ENCODE measurements around the gene ELAC2.
A peak's percentile ranks its signal among the peaks of the same experiment; 100 is the strongest.

Gene ELAC2

GRCh38 chr17:13016881-13017654 lies 759 bp downstream of the ELAC2 start:
- no peak for DNase-seq

- no peak for DNase-seq
These were observed 3.0 kb downstream of the ELAC2 start for GRCh38 chr17:13014801-13015200.

- no peak for DNase-seq
These were observed 6.9 kb downstream of the ELAC2 start for GRCh38 chr17:13010959-13011358.

- DNase-seq: no peak
These were observed 9.4 kb downstream of the ELAC2 start for GRCh38 chr17:13008461-13008860.

GRCh38 chr17:13005530-13005929 lies 12.3 kb downstream of the ELAC2 start:
- DNase-seq: no peak

- DNase-seq: no peak
These were observed 13.5 kb downstream of the ELAC2 start for GRCh38 chr17:13004336-13004735.

GRCh38 chr17:13003927-13004326 lies 13.9 kb downstream of the ELAC2 start:
- no peak for DNase-seq

- no peak for DNase-seq
These were observed 14.4 kb downstream of the ELAC2 start for GRCh38 chr17:13003454-13003851.

DNA sequence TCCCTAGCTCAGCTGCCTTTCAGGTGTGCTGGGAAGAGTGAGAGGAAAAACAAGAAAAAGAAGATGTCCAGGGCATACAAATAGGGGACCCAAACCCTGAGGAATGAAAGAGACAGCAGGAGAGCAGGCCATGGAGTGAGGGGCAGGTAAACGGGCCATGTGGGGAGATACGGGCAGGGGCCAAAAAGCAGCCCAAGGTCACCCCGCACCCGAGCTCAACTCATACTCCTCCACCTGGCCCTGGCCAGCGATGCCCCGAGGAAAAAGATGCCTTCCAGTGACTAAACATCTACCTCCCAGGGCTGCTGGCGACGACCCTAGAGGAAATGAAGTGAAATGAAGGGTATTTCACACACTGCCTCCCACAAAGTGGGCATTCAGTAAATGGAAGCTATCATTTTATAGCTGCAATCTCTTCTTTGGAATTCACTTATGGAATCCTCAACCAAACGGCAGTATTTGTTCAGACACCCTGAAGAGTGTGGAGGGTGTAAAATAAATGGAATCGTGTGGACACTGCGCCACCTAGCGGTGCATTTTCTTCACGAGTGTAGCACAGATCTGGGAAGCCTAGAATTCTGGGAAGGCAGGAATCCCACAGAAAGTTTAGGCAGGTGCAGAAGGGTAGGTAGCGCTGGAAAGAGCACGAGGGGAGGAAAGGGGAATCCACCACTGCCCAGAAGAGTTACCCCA lies 14.9 kb downstream of the ELAC2 start:
- peak; percentile 67 for DNase-seq

DNA sequence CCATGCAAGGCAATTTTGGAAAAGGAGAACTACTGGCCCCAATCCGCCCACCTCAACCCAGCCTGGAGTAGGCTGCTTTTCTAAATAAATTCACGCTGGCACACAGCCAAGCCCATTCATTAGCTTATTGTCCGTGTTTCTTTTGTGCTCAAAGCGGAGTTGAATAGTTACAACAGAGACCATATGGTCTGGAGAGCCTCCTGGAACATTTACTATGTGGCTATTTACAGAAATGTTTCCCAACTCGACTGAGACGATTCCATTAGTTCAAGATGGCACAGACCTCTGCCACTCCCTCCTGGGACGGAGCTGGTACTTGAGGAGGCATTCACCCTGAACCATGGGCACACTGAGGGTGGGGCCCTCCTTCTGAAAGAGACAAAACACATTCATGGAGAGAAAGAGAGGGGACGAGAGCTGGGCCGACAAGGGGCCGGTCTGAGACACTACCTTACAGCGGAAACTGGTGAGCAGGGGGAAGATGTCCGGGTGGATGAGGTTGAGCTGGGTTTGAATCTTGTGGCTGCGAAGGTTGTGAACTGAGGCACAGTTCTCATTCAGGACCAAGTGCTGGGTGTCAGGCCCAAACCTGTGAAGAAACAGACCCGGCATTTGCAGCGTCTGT lies 15.7 kb downstream of the ELAC2 start:
- peak; percentile 82 for DNase-seq

DNA sequence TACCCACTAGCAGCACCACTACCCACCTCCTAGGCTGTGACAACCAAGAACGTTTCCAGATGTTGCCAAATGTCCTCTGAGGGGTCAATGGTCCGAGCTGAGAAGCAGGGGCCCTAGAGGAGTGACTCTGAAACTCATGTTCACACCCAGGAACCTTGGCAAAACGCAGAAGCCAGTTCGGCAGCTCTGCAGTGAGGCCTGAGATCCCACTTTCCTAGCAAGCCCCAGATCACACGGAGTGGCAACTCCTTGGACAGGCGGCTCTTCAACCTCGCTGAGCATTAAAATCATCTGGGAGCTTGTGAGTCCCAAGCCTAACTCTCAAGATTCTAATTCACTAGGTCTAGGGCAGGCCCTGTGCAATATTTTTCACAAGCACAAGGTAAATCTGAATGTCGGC lies 17.3 kb downstream of the ELAC2 start:
- no peak for DNase-seq

- no peak for DNase-seq
These were observed 19.0 kb downstream of the ELAC2 start for GRCh38 chr17:12998874-12999273.

- no peak for DNase-seq
These were observed 19.4 kb downstream of the ELAC2 start for GRCh38 chr17:12998461-12998860.

- DNase-seq: no peak
These were observed 20.9 kb downstream of the ELAC2 start for GRCh38 chr17:12996941-12997340.

DNA sequence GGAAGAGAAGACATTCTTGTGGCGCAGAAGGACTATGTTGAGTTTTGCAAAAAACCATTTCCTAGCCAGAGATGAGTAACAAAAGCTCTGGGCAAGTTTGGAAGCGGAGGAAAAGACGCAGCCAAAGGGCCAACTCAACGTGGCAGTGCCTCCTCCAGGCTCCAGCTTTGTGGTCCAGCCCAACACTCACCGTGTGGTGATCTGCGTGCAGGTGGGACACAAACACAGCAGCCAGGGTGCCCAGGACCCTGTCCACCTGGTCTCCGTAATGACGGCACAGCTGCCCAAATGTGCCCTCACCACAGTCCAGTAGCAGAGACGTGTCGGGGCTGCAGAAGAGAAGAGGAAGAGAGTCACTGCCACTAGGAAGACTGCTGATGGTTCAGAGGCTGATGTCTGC lies 21.5 kb downstream of the ELAC2 start:
- DNase-seq: no peak

GRCh38 chr17:12995896-12996295 lies 21.9 kb downstream of the ELAC2 start:
- no peak for DNase-seq

GRCh38 chr17:12995106-12995895 lies 22.5 kb downstream of the ELAC2 start:
- DNase-seq: no peak

DNA sequence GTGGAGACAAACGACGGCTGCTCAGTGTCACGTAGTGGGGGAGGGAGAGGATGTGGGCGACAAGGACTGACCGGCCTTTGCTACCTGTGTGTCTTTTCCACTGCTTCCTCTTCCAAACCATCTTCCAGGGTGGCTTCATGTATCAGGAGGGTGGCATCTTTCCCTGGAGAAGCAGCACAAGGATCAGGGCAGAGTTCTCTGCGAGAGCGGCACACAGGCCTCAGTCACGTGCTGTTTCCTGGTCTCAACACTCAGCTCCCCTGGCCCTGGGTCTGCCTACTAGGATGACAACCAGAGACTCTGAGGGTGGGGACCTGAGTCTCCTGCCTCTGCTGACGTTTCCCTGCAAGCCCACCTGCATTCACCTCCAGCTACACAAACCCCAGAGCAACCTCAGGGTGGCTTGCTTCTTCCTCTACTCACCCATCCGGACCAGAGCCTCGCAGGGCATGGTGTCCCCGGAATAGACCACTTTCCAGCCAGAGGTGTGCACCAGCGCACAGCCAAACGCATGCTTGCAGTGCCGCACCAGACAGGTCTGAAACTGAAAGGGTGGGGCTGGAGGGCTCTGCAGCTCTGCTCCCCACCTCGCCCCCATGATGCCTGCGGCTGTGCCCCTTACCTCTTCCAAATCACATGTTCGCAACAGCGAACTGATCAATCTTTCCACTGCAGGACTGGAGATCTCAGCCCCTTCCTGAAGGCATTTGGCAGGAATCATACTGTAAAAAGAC lies 23.3 kb downstream of the ELAC2 start:
- DNase-seq: no peak

- DNase-seq: no peak
These were observed 24.2 kb downstream of the ELAC2 start for GRCh38 chr17:12993631-12994030.

DNA sequence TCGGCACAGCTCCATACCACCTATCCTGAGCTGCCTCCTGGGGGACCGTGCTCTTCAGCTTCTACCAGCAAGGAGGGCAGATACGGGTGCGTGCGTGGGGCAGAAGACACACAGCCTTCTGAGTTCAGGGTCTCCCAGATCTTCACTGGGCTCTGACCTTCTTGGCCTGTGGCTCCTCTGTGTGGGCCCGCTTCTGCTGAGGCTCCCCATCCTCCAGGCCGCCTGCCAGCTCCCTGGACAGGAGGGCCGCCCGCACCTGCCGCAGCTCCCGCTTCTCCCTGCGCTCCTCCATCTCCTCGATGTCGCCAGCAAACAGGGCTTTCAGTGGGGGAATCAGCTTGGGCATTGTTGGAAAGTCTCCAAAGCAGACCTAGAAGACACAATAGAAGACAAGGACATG lies 25.2 kb downstream of the ELAC2 start:
- DNase-seq: no peak

- no peak for DNase-seq
These were observed 26.9 kb downstream of the ELAC2 start for GRCh38 chr17:12990926-12991325.

DNA sequence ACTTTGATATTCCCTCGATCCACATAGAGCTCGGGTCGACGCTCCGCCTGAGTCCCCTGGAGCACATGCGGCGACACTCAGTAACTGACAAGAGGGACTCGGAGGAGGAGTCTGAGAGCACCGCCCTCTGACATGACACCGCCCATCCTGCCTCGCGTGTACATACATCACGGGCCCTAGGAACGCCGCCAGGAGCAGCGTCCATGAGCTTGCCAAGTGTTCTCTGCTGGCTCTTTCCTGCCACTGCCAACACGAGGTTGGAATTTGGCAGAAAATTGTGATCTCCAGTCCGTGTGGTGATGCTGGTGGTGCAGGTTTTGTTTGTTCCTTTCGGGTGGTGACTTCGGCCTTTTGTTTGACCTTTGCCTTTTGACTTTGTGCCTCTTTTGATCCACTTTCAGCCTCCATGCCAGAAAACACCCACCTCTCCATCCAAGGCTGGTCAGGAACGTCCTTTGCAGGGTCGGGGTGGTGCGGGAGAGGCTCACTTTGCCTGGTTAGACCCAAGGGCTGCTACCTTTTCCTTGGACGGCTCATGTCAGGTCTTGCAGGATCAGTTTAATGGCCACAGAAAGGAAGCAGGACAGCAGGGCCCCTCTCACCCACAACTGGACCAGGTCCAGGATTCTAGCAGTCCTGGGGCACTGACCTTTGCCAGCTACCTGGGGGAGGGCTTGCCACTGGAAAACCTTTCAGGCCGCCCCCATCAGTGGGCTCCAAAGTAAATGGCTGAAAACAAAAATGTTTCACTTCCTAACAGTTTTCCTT lies 27.6 kb downstream of the ELAC2 start:
- DNase-seq: peak; percentile 83
